ENCODE measurements around the gene ISYNA1. TPM values are rescaled to one million over a fixed set of nuclear protein-coding genes. Genes with fewer than 3 reads are reported as not detected.

ISYNA1 gene
- total and polyA plus RNA-seq, 2 of the 8 experiments (the other 6 are each of a cell fraction or from before 2014, with no cell fraction given): 207 to 264 TPM

DNA sequence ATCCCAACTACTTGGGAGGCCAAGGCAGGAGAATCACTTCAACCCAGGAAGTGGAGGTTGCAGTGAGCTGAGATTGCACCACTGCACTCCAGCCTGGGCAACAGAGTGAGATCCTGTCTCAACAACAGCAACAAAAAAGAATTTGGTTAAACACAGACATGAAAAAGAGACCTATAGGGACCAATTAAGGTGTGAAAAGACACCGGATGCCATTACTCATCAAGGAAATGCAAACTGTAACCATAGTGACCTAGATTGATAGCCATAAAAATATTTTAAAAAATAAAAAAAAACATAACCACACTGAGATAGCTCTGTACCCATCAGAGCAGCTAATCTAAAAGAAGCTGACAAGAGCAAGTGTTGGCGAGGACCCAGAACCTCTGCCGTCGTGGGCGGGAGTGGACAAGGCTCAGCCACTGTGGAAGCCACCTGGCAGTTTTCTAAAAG lies 37.1 kb upstream of the ISYNA1 start:
- H3K27me3 ChIP-seq (replicated peaks in 1 of 4; ENCODE audit: control insufficient read depth in 3 of 4, extremely low read depth in 1 of 4, insufficient read depth in 3 of 4, low read length in 3 of 4): no peaks in the 10 kb centered on the region
- no peak overlapping the region for H3K18ac ChIP-seq (ENCODE audit: extremely low read depth, low read length)
- H3K23me2 ChIP-seq (ENCODE audit: low read depth, low read length): no peaks in the 10 kb centered on the region
- H3K9ac ChIP-seq (replicated peaks in 1 of 4; ENCODE audit: extremely low read depth in 1 of 4, low read depth in 3 of 4, low read length in 3 of 4): no peak overlapping the region
- H2AFZ ChIP-seq (ENCODE audit: low read length): no peak overlapping the region
- no peak overlapping the region for H3K4me3 ChIP-seq (ENCODE audit: extremely low read depth in 1 of 4, insufficient read depth in 2 of 4, low read depth in 3 of 4, low read length in 4 of 4)
- no peak overlapping the region for H3K27ac ChIP-seq (ENCODE audit: low read depth, low read length)
- H2BK15ac ChIP-seq (ENCODE audit: low read length): no peak overlapping the region
- H3K4me1 ChIP-seq (replicated peaks in 1 of 4; ENCODE audit: control insufficient read depth in 3 of 4, insufficient read depth in 4 of 4, low read length in 3 of 4): no peaks in the 10 kb centered on the region; a peak in 2 of 7 replicates
- FAIRE-seq (no peak), DNase-seq (ENCODE audit: low read depth in 1 of 2, low spot score in 2 of 2) (no peak)
- no peaks in the 10 kb centered on the region for H3K36me3 ChIP-seq (ENCODE audit: control insufficient read depth in 2 of 4, insufficient read depth in 4 of 4, low read length in 3 of 4)
- H3K4ac ChIP-seq (replicated peaks; ENCODE audit: insufficient read length, low read depth, low read length): no peak overlapping the region
- no peak overlapping the region for H2AK5ac ChIP-seq (ENCODE audit: low read depth, low read length)
- H4K91ac ChIP-seq (replicated peaks; ENCODE audit: insufficient read length, low read length): no peak overlapping the region
- H2BK5ac ChIP-seq (ENCODE audit: low read depth, low read length): no peak overlapping the region
- H3K56ac ChIP-seq (replicated peaks; ENCODE audit: insufficient read length, low read depth, low read length): no peak overlapping the region
- no peak overlapping the region for H4K8ac ChIP-seq (ENCODE audit: extremely low read depth, insufficient read depth, low read length)
- ChIA-PET CTCF (ENCODE audit: partially characterized antibody) (interaction anchor here (0.7 to 11.1 kb wide), 12 partner anchors 11 to 799 kb away, joined by 3 to 213 read pairs (median 5); partner anchors contain the start of gene REX1BD), POLR2A (ENCODE audit: partially characterized antibody) (no interaction called here)
- peaks cover 0 to 8% of the 10 kb centered on the region in 2 experiments; a peak in 1 of 4 replicates for H3K79me2 ChIP-seq (ENCODE audit: control insufficient read depth in 1 of 2, insufficient read depth in 2 of 2, low read length in 2 of 2)
- 96% methylated on average over 5 of the region's 5 CpGs; no CpG with 5 or more reads in 1 of the 2 experiments for WGBS, 2 experiments (ENCODE audit: extremely low coverage in 1 of 2, insufficient coverage in 1 of 2, insufficient read length in 1 of 2, insufficient replicate concordance in 2 of 2, low coverage in 1 of 2, low lambda C conversion rate in 2 of 2, missing lambda C conversion rate in 1 of 2)
- H3K79me1 ChIP-seq (ENCODE audit: low read depth, low read length): peaks cover 13% of the 10 kb centered on the region
- no peak overlapping the region for H2BK12ac ChIP-seq (ENCODE audit: low read depth, low read length)
- peaks cover 2 to 19% of the 10 kb centered on the region in 2 experiments for H4K20me1 ChIP-seq (replicated peaks in 1 of 2; ENCODE audit: control insufficient read depth in 1 of 2, insufficient read depth in 2 of 2, low read length in 2 of 2)
- H3K4me2 ChIP-seq (ENCODE audit: insufficient read depth in 1 of 2, low read depth in 2 of 2, low read length in 2 of 2): no peak overlapping the region
- no peak overlapping the region for H2BK120ac ChIP-seq (replicated peaks; ENCODE audit: low read depth, low read length)
- no peak overlapping the region for H3K23ac ChIP-seq (ENCODE audit: insufficient read length)
- no peak overlapping the region for H2BK20ac ChIP-seq (ENCODE audit: low read length)
- no peak overlapping the region for H3K14ac ChIP-seq (ENCODE audit: insufficient read length)
- no peaks in the 10 kb centered on the region for H3K9me3 ChIP-seq (ENCODE audit: insufficient read depth in 2 of 2, low read depth in 1 of 2, low read length in 1 of 2)
- no peak overlapping the region for H4K5ac ChIP-seq (ENCODE audit: insufficient read length, low read depth, low read length)
- TF ChIP-seq JUN (IDR thresholded peaks at IDR 0.05; ENCODE audit: low read depth, low read length) (no peak), MAFK (IDR thresholded peaks at IDR 0.05; ENCODE audit: low read depth, low read length) (no peak), SIRT6 (IDR thresholded peaks at IDR 0.05; ENCODE audit: low read length) (no peak), SUZ12 (IDR thresholded peaks at IDR 0.05; ENCODE audit: low read length) (no peak), ATF2 (IDR thresholded peaks at IDR 0.05; ENCODE audit: low read length) (no peak), SP2 (IDR thresholded peaks at IDR 0.05; ENCODE audit: low read length) (no peak), SIX5 (IDR thresholded peaks at IDR 0.05; ENCODE audit: low read depth, low read length) (no peak), CHD1 (IDR thresholded peaks at IDR 0.05; ENCODE audit: low read depth, low read length) (no peak), TAF1 (IDR thresholded peaks at IDR 0.05; ENCODE audit: low read depth, low read length) (no peak), SP1 (IDR thresholded peaks at IDR 0.05; ENCODE audit: low read depth, low read length) (no peak), E2F6 (IDR thresholded peaks at IDR 0.05) (no peak), POLR2AphosphoS5 (IDR thresholded peaks at IDR 0.05; ENCODE audit: low read depth, low read length) (no peak), RFX5 (IDR thresholded peaks at IDR 0.05; ENCODE audit: borderline replicate concordance, low read depth, low read length) (no peak), YY1 (IDR thresholded peaks at IDR 0.05; ENCODE audit: low read depth, low read length) (no peak)
